AG10803 (cell line): Measurements from ENCODE around the gene SLC9A7.

Experiments
- DNase-seq: peaks from one replicate; pipeline ENCODE4 v3.0.0; 2010; ENCODE audit warnings: low read depth
- H3K4me3 ChIP-seq: 2 replicates; pipeline ENCODE4 v1.5.1; 2011; ENCODE audit warnings: mild to moderate bottlenecking, low read length, control low read depth
- CTCF ChIP-seq: conservative IDR thresholded peaks from 2 replicates; pipeline ENCODE4 v1.5.1; 2011; ENCODE audit warnings: mild to moderate bottlenecking, low read length, control low read depth, inconsistent platforms

SLC9A7 gene

DNA sequence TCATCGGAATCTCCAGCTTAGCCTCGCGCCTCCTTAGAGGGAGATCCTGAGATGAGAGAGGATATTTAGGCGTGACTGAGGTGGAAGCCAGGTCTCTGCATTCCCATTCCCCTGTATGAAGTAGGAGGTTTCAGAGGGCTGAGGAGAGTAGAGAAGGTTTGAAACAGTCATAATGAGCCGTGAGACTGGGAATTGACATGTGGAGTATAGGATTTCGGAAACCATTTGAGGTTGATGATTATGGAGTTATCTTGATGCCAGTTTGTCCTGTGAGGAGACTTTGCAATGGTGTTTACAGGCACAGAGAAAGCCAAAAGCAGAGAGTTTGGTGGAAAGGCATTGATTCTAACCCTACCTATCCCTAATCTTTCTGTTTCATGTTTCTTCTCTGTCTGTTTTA is 183.3 kb downstream of the SLC9A7 start:
- peak overlapping the region; percentile 59 for H3K4me3 ChIP-seq
- TF ChIP-seq CTCF: no peak
- no peak for DNase-seq

DNA sequence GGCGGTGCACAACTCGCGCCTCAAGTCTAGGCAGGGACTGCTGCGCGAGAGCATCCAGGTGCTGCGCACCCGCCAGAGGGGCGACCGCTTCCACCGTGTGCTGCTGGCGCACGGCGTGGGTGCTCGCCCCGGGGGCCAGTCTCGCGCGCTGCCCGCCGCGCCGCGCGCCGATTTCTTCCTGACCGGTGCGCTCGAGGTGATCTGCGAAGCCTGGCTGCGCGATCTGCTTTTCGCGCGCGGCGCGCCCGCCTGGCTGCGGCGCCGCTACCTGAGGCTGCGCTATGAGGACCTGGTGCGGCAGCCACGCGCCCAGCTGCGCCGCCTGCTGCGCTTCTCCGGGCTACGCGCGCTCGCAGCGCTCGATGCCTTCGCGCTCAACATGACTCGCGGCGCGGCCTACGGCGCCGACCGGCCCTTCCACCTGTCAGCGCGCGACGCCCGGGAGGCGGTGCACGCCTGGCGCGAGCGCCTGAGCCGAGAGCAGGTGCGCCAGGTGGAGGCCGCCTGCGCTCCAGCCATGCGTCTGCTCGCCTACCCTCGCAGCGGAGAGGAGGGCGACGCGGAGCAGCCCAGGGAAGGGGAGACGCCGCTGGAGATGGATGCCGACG is 184.0 kb downstream of the SLC9A7 start:
- TF ChIP-seq CTCF: no peak
- H3K4me3 ChIP-seq: peak overlapping the region; percentile 59
- DNase-seq: no peak

DNA sequence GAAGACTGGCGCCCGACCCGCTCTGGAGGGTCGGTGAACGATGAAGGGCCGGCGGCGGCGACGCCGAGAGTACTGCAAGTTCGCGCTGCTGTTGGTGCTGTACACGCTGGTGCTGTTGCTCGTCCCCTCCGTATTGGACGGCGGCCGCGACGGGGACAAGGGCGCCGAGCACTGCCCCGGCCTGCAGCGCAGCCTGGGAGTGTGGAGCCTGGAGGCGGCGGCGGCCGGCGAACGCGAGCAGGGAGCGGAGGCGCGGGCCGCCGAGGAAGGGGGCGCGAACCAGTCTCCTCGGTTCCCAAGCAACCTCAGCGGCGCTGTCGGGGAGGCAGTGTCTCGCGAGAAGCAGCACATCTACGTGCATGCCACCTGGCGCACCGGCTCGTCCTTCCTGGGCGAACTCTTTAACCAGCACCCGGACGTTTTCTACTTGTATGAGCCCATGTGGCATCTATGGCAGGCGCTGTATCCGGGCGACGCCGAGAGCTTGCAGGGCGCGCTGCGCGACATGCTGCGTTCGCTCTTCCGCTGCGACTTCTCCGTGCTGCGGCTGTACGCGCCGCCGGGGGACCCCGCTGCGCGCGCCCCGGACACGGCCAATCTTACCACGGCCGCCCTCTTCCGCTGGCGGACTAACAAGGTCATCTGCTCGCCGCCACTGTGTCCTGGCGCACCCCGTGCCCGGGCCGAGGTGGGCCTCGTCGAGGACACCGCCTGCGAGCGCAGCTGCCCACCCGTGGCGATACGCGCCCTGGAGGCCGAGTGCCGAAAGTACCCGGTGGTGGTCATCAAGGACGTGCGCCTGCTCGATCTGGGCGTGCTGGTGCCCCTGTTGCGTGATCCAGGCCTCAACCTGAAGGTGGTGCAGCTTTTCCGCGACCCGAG is 184.8 kb downstream of the SLC9A7 start:
- peak; percentile 44 for DNase-seq
- H3K4me3 ChIP-seq: peak overlapping the region; percentile 59
- no peak for TF ChIP-seq CTCF

DNA sequence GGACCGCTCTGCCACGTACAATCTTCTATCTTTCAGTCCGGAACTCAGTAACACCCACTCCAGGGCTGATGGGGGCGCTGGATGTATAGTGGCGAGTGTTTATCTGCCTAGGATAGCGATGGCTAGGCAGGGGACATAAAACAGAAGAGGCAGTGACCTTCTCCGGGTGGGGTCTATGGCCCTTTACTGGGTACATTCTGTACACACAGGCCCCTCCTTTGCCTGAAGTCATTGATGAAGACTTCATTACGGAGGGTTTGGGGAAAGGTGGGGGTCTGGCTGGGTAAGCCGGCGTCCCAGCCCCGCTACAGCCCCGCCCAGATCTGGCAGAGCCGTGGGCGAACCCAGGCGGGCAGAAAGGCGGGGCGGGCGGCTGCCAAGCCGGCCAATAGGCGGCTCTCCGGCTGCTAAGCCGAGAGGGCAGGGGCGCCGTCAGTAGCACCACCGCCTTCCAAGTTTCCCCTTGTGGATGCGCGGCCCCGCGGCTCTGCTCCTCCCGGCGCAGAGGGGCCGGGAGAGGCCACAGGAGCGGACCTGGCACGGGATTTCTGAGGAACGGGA is 185.5 kb downstream of the SLC9A7 start, which contains the start of gene CHST7:
TSS of gene CHST7 (plus strand) at position 435 of the 561 bp plus-strand sequence. CDS start 167 bp downstream, outside the sequence.
- TF ChIP-seq CTCF: peak; percentile 40
- DNase-seq: peak; percentile 54
- peak within 1 kb of the TSS; percentile 59 for H3K4me3 ChIP-seq

DNA sequence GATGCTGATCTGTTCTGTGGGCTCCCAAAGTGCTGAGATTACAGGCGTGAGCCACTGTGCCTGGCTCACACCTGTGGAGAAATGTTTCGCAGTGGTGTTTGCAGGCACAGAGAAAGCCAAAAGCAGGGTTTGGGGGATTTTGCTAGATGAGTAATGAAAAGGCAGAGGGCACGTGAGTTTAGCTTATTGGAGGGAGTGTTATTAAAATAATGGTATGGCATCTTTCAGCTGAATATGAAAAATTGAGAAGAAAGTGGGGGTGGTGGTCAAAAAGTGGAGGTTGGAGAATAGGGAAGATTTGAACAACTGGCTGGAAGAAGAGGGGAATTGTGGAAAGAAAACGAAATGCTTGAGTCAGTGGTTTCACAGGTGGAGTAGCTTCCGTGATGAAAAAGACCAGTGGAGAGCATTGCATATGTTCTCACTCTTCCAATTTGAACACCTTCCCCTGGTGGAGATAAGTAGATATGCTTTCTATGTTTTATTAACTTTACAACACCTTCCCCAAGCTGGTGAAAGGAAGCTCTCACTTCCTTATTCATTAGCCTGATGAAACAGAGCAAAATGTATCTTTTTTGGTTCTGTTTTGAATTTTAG is 186.5 kb downstream of the SLC9A7 start:
- no peak for DNase-seq
- TF ChIP-seq CTCF: no peak; the same call in 1 of the 2 replicates
- H3K4me3 ChIP-seq: no peak overlapping the region

GRCh38 chrX:46571423-46572339 is 187.2 kb downstream of the SLC9A7 start:
- no peak for TF ChIP-seq CTCF

More at GRCh38 chrX:46571423-46572339, 187.2 kb downstream of the SLC9A7 start:
- DNase-seq: no peak
- no peak overlapping the region for H3K4me3 ChIP-seq
